Measurements from ENCODE around the gene SLC9A9. TPM values are rescaled to one million over a fixed set of nuclear protein-coding genes. Genes with fewer than 3 reads are reported as not detected.

Gene SLC9A9
- polyA plus RNA-seq, 1 experiment = 13.4 TPM

DNA sequence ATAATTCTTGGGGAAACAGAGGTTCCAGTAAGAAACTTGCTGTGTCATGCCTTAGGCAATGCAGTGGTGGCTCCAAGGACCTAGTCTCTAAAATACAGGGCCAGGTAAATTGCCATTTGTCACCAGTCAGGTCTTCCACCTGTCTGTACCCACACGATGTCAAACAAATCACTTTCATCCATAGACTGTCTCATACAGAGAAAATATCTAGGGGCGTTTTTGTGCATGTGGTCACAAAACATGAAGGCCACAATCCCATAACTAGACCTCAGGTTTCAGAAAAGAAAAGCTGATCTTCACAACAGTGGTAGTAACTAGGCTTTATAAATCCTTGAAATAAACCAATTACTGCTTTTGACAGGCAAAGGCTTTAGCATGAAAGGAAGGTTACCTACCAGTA lies 92.3 kb downstream of the SLC9A9 start:
- no peak overlapping the region for H3K4me3 ChIP-seq (ENCODE audit: low read depth, low read length)

GRCh38 chr3:143754090-143754489 lies 94.2 kb downstream of the SLC9A9 start:
- CTCF ChIA-PET = no interaction called here
- no peak for DNase-seq (ENCODE audit: low read depth, low spot score)
- Histone ChIP-seq H3K27me3 (ENCODE audit: control insufficient read depth, insufficient read depth, low read length) (no peaks in the 10 kb centered on the region), H3K9me3 (ENCODE audit: control insufficient read depth, insufficient read depth, low read length) (no peaks in the 10 kb centered on the region), H3K4me3 (ENCODE audit: low read depth, low read length) (no peak overlapping the region), H3K27ac (ENCODE audit: low read depth, low read length) (no peak overlapping the region)
- POLR2A ChIA-PET = no interaction called here
- TF ChIP-seq CTCF (IDR thresholded peaks at IDR 0.05; ENCODE audit: low read depth, low read length) = no peak

More for the DNA sequence above, 92.3 kb downstream of the SLC9A9 start:
- TF ChIP-seq CTCF (IDR thresholded peaks at IDR 0.05; ENCODE audit: low read depth, low read length) = no peak
- no peaks in the 10 kb centered on the region for H3K27me3 ChIP-seq (ENCODE audit: control insufficient read depth, insufficient read depth, low read length)
- H3K27ac ChIP-seq (ENCODE audit: low read depth, low read length) = no peak overlapping the region
- H3K9me3 ChIP-seq (ENCODE audit: control insufficient read depth, insufficient read depth, low read length) = no peaks in the 10 kb centered on the region
- POLR2A ChIA-PET = no interaction called here
- no peak for DNase-seq (ENCODE audit: low read depth, low spot score)
- CTCF ChIA-PET = no interaction called here

- Histone ChIP-seq H3K27ac (ENCODE audit: low read depth, low read length) (no peak overlapping the region), H3K9me3 (ENCODE audit: control insufficient read depth, insufficient read depth, low read length) (no peaks in the 10 kb centered on the region), H3K4me3 (ENCODE audit: low read depth, low read length) (no peak overlapping the region), H3K27me3 (ENCODE audit: control insufficient read depth, insufficient read depth, low read length) (no peaks in the 10 kb centered on the region)
- ChIA-PET POLR2A (no interaction called here), CTCF (no interaction called here)
- TF ChIP-seq CTCF (IDR thresholded peaks at IDR 0.05; ENCODE audit: low read depth, low read length) = no peak
- no peak for DNase-seq (ENCODE audit: low read depth, low spot score)
Measured at GRCh38 chr3:143753456-143753855, 94.8 kb downstream of the SLC9A9 start.

- Histone ChIP-seq H3K27me3 (ENCODE audit: control insufficient read depth, insufficient read depth, low read length) (no peaks in the 10 kb centered on the region), H3K27ac (ENCODE audit: low read depth, low read length) (no peak overlapping the region), H3K9me3 (ENCODE audit: control insufficient read depth, insufficient read depth, low read length) (no peaks in the 10 kb centered on the region), H3K4me3 (ENCODE audit: low read depth, low read length) (no peak overlapping the region)
- POLR2A ChIA-PET = no interaction called here
- CTCF ChIA-PET = no interaction called here
- no peak for TF ChIP-seq CTCF (IDR thresholded peaks at IDR 0.05; ENCODE audit: low read depth, low read length)
- no peak for DNase-seq (ENCODE audit: low read depth, low spot score)
Measured at GRCh38 chr3:143753006-143753405, 95.3 kb downstream of the SLC9A9 start.

GRCh38 chr3:143751643-143752178 lies 96.6 kb downstream of the SLC9A9 start:
- ChIA-PET POLR2A (no interaction called here), CTCF (no interaction called here)
- Histone ChIP-seq H3K9me3 (ENCODE audit: control insufficient read depth, insufficient read depth, low read length) (no peaks in the 10 kb centered on the region), H3K27me3 (ENCODE audit: control insufficient read depth, insufficient read depth, low read length) (no peaks in the 10 kb centered on the region), H3K27ac (ENCODE audit: low read depth, low read length) (no peak overlapping the region), H3K4me3 (ENCODE audit: low read depth, low read length) (no peak overlapping the region)
- DNase-seq (ENCODE audit: low read depth, low spot score) = no peak
- TF ChIP-seq CTCF (IDR thresholded peaks at IDR 0.05; ENCODE audit: low read depth, low read length) = no peak

Measured in AG04450 (cell line).